Ishikawa (cell line): Measurements from ENCODE around the gene KRAS.

ENCODE experiments used
- EGR1 ChIP-seq: IDR thresholded peaks from 2 replicates; pipeline ENCODE4 v1.6.1; 2012
- EP300 ChIP-seq: IDR thresholded peaks from 2 replicates; pipeline ENCODE4 v1.6.1; 2012; ENCODE audit warnings: borderline replicate concordance
- TCF12 ChIP-seq: IDR thresholded peaks from 2 replicates; pipeline ENCODE4 v1.6.1; 2012; ENCODE audit warnings: low read depth
- YY1 ChIP-seq: IDR thresholded peaks from 2 replicates; pipeline ENCODE4 v1.6.1; 2012; ENCODE audit warnings: low read depth
- TF ChIP-seq, protein P1 (sequence below): IDR thresholded peaks from 2 replicates; pipeline ENCODE4 v1.6.1; 2012; ENCODE audit warnings: low read depth, mild to moderate bottlenecking

GRCh38 chr12:25241167-25242020 is 9.3 kb downstream of the KRAS start:
- TF ChIP-seq TCF12 (no peak), EGR1 (no peak), YY1 (no peak), EP300 (no peak)
- TF ChIP-seq, protein P1, sequence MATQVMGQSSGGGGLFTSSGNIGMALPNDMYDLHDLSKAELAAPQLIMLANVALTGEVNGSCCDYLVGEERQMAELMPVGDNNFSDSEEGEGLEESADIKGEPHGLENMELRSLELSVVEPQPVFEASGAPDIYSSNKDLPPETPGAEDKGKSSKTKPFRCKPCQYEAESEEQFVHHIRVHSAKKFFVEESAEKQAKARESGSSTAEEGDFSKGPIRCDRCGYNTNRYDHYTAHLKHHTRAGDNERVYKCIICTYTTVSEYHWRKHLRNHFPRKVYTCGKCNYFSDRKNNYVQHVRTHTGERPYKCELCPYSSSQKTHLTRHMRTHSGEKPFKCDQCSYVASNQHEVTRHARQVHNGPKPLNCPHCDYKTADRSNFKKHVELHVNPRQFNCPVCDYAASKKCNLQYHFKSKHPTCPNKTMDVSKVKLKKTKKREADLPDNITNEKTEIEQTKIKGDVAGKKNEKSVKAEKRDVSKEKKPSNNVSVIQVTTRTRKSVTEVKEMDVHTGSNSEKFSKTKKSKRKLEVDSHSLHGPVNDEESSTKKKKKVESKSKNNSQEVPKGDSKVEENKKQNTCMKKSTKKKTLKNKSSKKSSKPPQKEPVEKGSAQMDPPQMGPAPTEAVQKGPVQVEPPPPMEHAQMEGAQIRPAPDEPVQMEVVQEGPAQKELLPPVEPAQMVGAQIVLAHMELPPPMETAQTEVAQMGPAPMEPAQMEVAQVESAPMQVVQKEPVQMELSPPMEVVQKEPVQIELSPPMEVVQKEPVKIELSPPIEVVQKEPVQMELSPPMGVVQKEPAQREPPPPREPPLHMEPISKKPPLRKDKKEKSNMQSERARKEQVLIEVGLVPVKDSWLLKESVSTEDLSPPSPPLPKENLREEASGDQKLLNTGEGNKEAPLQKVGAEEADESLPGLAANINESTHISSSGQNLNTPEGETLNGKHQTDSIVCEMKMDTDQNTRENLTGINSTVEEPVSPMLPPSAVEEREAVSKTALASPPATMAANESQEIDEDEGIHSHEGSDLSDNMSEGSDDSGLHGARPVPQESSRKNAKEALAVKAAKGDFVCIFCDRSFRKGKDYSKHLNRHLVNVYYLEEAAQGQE, result no peak
